PC-9 (cell line): ENCODE results near the gene TP53BP2. TPM values are rescaled to one million over a fixed set of nuclear protein-coding genes. Genes with fewer than 3 reads are reported as not detected.
A peak's percentile ranks its signal among the peaks of the same experiment; 100 is the strongest.

ENCODE experiments used
- BruUV-seq: library from RNA; stranded (reverse); fragments of 400-500 nt; replicated peaks from 2 replicates; lab custom pipeline; 2021; lab: Mats Ljungman, UMichigan
- CTCF ChIA-PET: fragments of 300-600 bp; sonication (Branson Sonifier 250); formaldehyde crosslinking; loops from one replicate; lab custom pipeline; 2022; ENCODE audit warnings: antibody characterized with exemption; lab: Charles Lee
- POLR2A ChIA-PET: fragments of 300-600 bp; sonication (Branson Sonifier 250); formaldehyde crosslinking; loops from one replicate; lab custom pipeline; 2022; ENCODE audit warnings: antibody characterized with exemption; ENCODE audit not compliant: unreplicated experiment; lab: Charles Lee
- DNase-seq, 2 experiments: peaks; one replicate each; pipeline versions ENCODE4 v3.0.0 to v3.0.0-alpha.2; 2015 to 2022; ENCODE audit warnings: mixed read lengths in 1 of 2
- H2AFZ ChIP-seq: fragments of 200-600 bp; sonication (generic); 2 replicates; pipeline ENCODE4 v1.8.1; 2017; ENCODE audit warnings: antibody characterized with exemption
- H3F3A ChIP-seq: fragments of 200-600 bp; sonication (generic); 2 replicates; pipeline ENCODE4 v1.8.1; 2017; ENCODE audit warnings: antibody characterized with exemption, mild to moderate bottlenecking, low read depth; ENCODE audit not compliant: insufficient read depth
- H3K27ac ChIP-seq: fragments of 200-600 bp; sonication (generic); 2 replicates; pipeline ENCODE4 v1.6.1; 2016; ENCODE audit warnings: mixed run types
- H3K27me3 ChIP-seq: fragments of 200-600 bp; sonication (generic); 2 replicates; pipeline ENCODE4 v1.6.1; 2016; ENCODE audit warnings: low read depth, mixed run types; ENCODE audit not compliant: insufficient read depth
- H3K36me3 ChIP-seq: fragments of 200-600 bp; sonication (generic); 2 replicates; pipeline ENCODE4 v1.6.1; 2016; ENCODE audit warnings: low read depth, mixed run types
- H3K4me1 ChIP-seq: fragments of 200-600 bp; sonication (generic); replicated peaks from 2 replicates; pipeline ENCODE4 v1.6.1; 2016; ENCODE audit warnings: mixed run types; ENCODE audit not compliant: insufficient read depth
- H3K4me2 ChIP-seq: fragments of 200-600 bp; sonication (generic); 2 replicates; pipeline ENCODE4 v1.6.1; 2017; ENCODE audit warnings: mixed run types
- H3K4me3 ChIP-seq: fragments of 200-600 bp; sonication (generic); 2 replicates; pipeline ENCODE4 v1.6.1; 2016; ENCODE audit warnings: mixed run types
- H3K79me2 ChIP-seq: fragments of 200-600 bp; sonication (generic); 2 replicates; pipeline ENCODE4 v1.6.1; 2017; ENCODE audit warnings: low read depth, mixed run types
- H3K9me2 ChIP-seq: fragments of 200-600 bp; sonication (generic); 2 replicates; pipeline ENCODE4 v1.8.1; 2017; ENCODE audit warnings: mild to moderate bottlenecking; ENCODE audit not compliant: insufficient read depth
- H3K9me3 ChIP-seq: fragments of 200-600 bp; sonication (generic); 2 replicates; pipeline ENCODE4 v1.8.1; 2016; ENCODE audit warnings: low read depth; ENCODE audit not compliant: insufficient read depth
- H4K20me1 ChIP-seq: fragments of 200-600 bp; sonication (generic); 2 replicates; pipeline ENCODE4 v1.8.1; 2017; ENCODE audit not compliant: insufficient read depth
- CTCF ChIP-seq: fragments of 200-600 bp; sonication (generic); conservative IDR thresholded peaks from 2 replicates; pipeline ENCODE4 v1.6.1; 2017; ENCODE audit warnings: mixed run types, antibody characterized with exemption, mild to moderate bottlenecking, moderate library complexity
- EZH2 ChIP-seq: fragments of 200-600 bp; sonication (generic); IDR thresholded peaks from 2 replicates; pipeline ENCODE4 v1.8.0; 2017; ENCODE audit warnings: antibody characterized with exemption, low read depth
- intact Hi-C: fragments of 100-400 bp; cut with micrococcal nuclease; formaldehyde crosslinking; loops from one replicate; pipeline ENCODE4 v1.10.0; 2022; ENCODE audit not compliant: unreplicated experiment
- total RNA-seq: library from RNA; stranded (reverse); gene quantifications from 2 replicates; pipeline ENCODE4 v1.2.3, GENCODE V29; 2021

Gene TP53BP2
- total RNA-seq, 1 experiment from 2014 or later = 63.1 TPM

GRCh38 chr1:223760833-223761232, 84.9 kb downstream of the TP53BP2 start:
- peaks cover 50% of the 10 kb centered on the region for H3K36me3 ChIP-seq
- POLR2A ChIA-PET = no interaction called here
- no peaks in the 10 kb centered on the region for H3K79me2 ChIP-seq
- no peak overlapping the region for H3K4me2 ChIP-seq
- H3K4me1 ChIP-seq = no peaks in the 10 kb centered on the region
- H2AFZ ChIP-seq = no peak overlapping the region
- CTCF ChIA-PET = no interaction called here
- BruUV-seq = no TSS peak
- H3K4me3 ChIP-seq = no peak overlapping the region
- intact Hi-C loops = no loop called here
- H4K20me1 ChIP-seq = no peaks in the 10 kb centered on the region
- H3K9me2 ChIP-seq = no peaks in the 10 kb centered on the region
- H3K27ac ChIP-seq = peak overlapping the region; percentile 13; the same call in 1 of the 2 replicates
- no peaks in the 10 kb centered on the region for H3K9me3 ChIP-seq
- no peak for DNase-seq
- no peak for TF ChIP-seq EZH2
- TF ChIP-seq CTCF = no peak
- H3K27me3 ChIP-seq = no peaks in the 10 kb centered on the region
- peaks cover 58% of the 10 kb centered on the region for H3F3A ChIP-seq

- no TSS peak for BruUV-seq
Measured at GRCh38 chr1:223759273-223759672, 86.5 kb downstream of the TP53BP2 start.

GRCh38 chr1:223758734-223759133, 87.0 kb downstream of the TP53BP2 start:
- intact Hi-C loops = no loop called here
- no peak overlapping the region for H2AFZ ChIP-seq
- no peak for DNase-seq
- ChIA-PET POLR2A (no interaction called here), CTCF (no interaction called here)
- H3K9me3 ChIP-seq = no peaks in the 10 kb centered on the region
- no peaks in the 10 kb centered on the region for H3K79me2 ChIP-seq
- H3K36me3 ChIP-seq = peaks cover 49% of the 10 kb centered on the region
- no peak for TF ChIP-seq CTCF
- no peak for TF ChIP-seq EZH2
- no peaks in the 10 kb centered on the region for H3K27me3 ChIP-seq
- H4K20me1 ChIP-seq = no peaks in the 10 kb centered on the region
- no peak overlapping the region for H3K4me2 ChIP-seq
- H3K27ac ChIP-seq = no peak overlapping the region
- no peaks in the 10 kb centered on the region for H3K9me2 ChIP-seq
- H3F3A ChIP-seq = peaks cover 46% of the 10 kb centered on the region
- no peak overlapping the region for H3K4me3 ChIP-seq
- no peaks in the 10 kb centered on the region for H3K4me1 ChIP-seq
- BruUV-seq = no TSS peak

More at GRCh38 chr1:223759273-223759672, 86.5 kb downstream of the TP53BP2 start:
- Histone ChIP-seq H3F3A (peaks cover 46% of the 10 kb centered on the region), H3K4me3 (no peak overlapping the region), H3K36me3 (peaks cover 47% of the 10 kb centered on the region), H3K9me3 (no peaks in the 10 kb centered on the region), H3K4me1 (no peaks in the 10 kb centered on the region), H3K27me3 (no peaks in the 10 kb centered on the region), H3K4me2 (no peak overlapping the region), H3K79me2 (no peaks in the 10 kb centered on the region), H3K27ac (no peak overlapping the region), H3K9me2 (no peaks in the 10 kb centered on the region), H2AFZ (no peak overlapping the region), H4K20me1 (no peaks in the 10 kb centered on the region)
- no peak for DNase-seq
- POLR2A ChIA-PET = no interaction called here
- intact Hi-C loops = no loop called here
- TF ChIP-seq CTCF (no peak), EZH2 (no peak)
- CTCF ChIA-PET = no interaction called here
